Measurements from ENCODE around the gene CHD6.
A peak's percentile ranks its signal among the peaks of the same experiment; 100 is the strongest.

Gene CHD6

DNA sequence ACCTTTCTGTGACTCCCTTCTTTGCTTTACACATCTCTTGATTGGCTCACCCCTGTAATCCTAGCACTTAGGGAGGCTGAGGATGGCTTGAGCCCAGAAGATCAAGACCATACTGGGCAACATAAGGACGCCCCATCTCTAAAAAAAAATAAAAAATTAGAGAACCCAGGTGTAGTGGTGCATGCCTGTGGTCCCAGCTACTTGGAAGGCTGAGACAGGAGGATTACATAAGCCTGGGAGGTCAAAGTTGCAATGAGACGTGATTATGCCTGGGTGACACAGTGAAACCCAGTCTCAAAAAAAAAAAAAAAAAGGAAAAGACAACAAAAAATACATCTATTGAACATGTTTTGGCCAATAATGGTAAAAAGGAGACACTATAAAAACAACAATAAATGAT, 37.8 kb downstream of the CHD6 start:
- peak overlapping the region in 1 of 3 experiments; percentile 53 for H3K27ac Mint-ChIP-seq
- H3K36me3 Mint-ChIP-seq (ENCODE audit: low read depth), result peaks cover 48% of the 10 kb centered on the region
- peaks cover 27% of the 10 kb centered on the region for H3K9me3 Mint-ChIP-seq
- no peak for TF ChIP-seq CTCF (IDR thresholded peaks at IDR 0.05; ENCODE audit: unreplicated experiment in 3 of 3)
- H3K4me3 Mint-ChIP-seq, result no peak overlapping the region
- no peaks in the 10 kb centered on the region for H3K27me3 Mint-ChIP-seq (ENCODE audit: low read depth)
- H3K4me1 Mint-ChIP-seq, result peaks cover 35% of the 10 kb centered on the region

GRCh38 chr20:41577129-41578009, 40.8 kb downstream of the CHD6 start:
- Mint-ChIP-seq H3K4me3 (no peak overlapping the region), H3K4me1 (peaks cover 51% of the 10 kb centered on the region), H3K27me3 (ENCODE audit: low read depth) (no peaks in the 10 kb centered on the region), H3K36me3 (ENCODE audit: low read depth) (peaks cover 22% of the 10 kb centered on the region), H3K9me3 (peaks cover 5% of the 10 kb centered on the region), H3K27ac (peak overlapping the region; percentile 15 to 60 (median 43))
- TF ChIP-seq CTCF (IDR thresholded peaks at IDR 0.05; ENCODE audit: unreplicated experiment in 3 of 3), result no peak

DNA sequence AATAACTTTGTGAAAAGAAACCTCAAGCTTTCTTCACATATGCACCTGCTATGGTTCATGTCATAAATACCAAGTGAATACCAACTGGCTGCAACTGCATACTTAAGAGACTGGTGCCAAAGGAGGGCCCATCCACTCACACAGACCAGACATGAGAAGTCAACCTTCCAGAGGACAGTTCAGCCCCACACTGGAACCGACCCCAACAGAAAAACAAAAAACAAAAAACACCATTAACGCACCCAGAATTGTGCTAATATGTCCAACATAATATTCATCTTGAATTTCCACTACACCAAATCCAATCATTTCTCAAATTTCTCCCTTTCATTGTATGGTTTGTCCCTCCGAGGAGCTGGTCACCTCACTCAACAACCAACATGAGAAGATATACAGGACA, 42.8 kb downstream of the CHD6 start:
- Mint-ChIP-seq H3K9me3 (peaks cover 4% of the 10 kb centered on the region), H3K36me3 (ENCODE audit: low read depth) (peaks cover 16% of the 10 kb centered on the region), H3K27ac (peak overlapping the region in 2 of 3 experiments; percentile 51 to 72), H3K4me3 (no peak overlapping the region), H3K27me3 (ENCODE audit: low read depth) (no peaks in the 10 kb centered on the region), H3K4me1 (peaks cover 68% of the 10 kb centered on the region)
- no peak for TF ChIP-seq CTCF (IDR thresholded peaks at IDR 0.05; ENCODE audit: unreplicated experiment in 3 of 3)

GRCh38 chr20:41574802-41575389, 43.3 kb downstream of the CHD6 start:
- peaks cover 14% of the 10 kb centered on the region for H3K36me3 Mint-ChIP-seq (ENCODE audit: low read depth)
- no peak overlapping the region for H3K27ac Mint-ChIP-seq
- no peaks in the 10 kb centered on the region for H3K27me3 Mint-ChIP-seq (ENCODE audit: low read depth)
- H3K4me3 Mint-ChIP-seq, result no peak overlapping the region
- H3K4me1 Mint-ChIP-seq, result peaks cover 65% of the 10 kb centered on the region
- peaks cover 4% of the 10 kb centered on the region for H3K9me3 Mint-ChIP-seq
- no peak for TF ChIP-seq CTCF (IDR thresholded peaks at IDR 0.05; ENCODE audit: unreplicated experiment in 3 of 3)

GRCh38 chr20:41573955-41574354, 44.2 kb downstream of the CHD6 start:
- H3K27me3 Mint-ChIP-seq (ENCODE audit: low read depth), result no peaks in the 10 kb centered on the region
- no peak overlapping the region for H3K4me3 Mint-ChIP-seq
- peaks cover 12% of the 10 kb centered on the region for H3K36me3 Mint-ChIP-seq (ENCODE audit: low read depth)
- H3K4me1 Mint-ChIP-seq, result peaks cover 63% of the 10 kb centered on the region
- no peak overlapping the region for H3K27ac Mint-ChIP-seq
- no peak for TF ChIP-seq CTCF (IDR thresholded peaks at IDR 0.05; ENCODE audit: unreplicated experiment in 3 of 3)
- peaks cover 4% of the 10 kb centered on the region for H3K9me3 Mint-ChIP-seq

All from nephron (organoid).